Mesothelial cell of epicardium (in vitro differentiated cells): ENCODE results near the gene NHEJ1. TPM values are rescaled to one million over a fixed set of nuclear protein-coding genes. Genes with fewer than 3 reads are reported as not detected.

ENCODE experiments used
- DNase-seq, 2 experiments: peaks; one replicate each; pipeline ENCODE4 v3.0.0; 2021; ENCODE audit warnings: low spot score in 2 of 2; ENCODE audit not compliant: unreplicated experiment in 2 of 2
- H3K27ac Mint-ChIP-seq: 2 replicates; pipeline ENCODE4 v1.8.0; 2021; ENCODE audit warnings: mixed read lengths
- H3K27me3 Mint-ChIP-seq: 2 replicates; pipeline ENCODE4 v1.8.0; 2021; ENCODE audit warnings: low read depth, mixed read lengths
- H3K36me3 Mint-ChIP-seq: 2 replicates; pipeline ENCODE4 v1.8.0; 2021; ENCODE audit warnings: mixed read lengths
- H3K4me1 Mint-ChIP-seq: 2 replicates; pipeline ENCODE4 v1.8.0; 2021; ENCODE audit warnings: mixed read lengths
- H3K4me3 Mint-ChIP-seq: 2 replicates; pipeline ENCODE4 v1.8.0; 2021; ENCODE audit warnings: mild to moderate bottlenecking, moderate library complexity, mixed read lengths
- H3K9me3 Mint-ChIP-seq: 2 replicates; pipeline ENCODE4 v1.8.0; 2021; ENCODE audit warnings: mixed read lengths
- total RNA-seq: library from RNA; stranded (reverse); gene quantifications from 3 replicates; pipeline ENCODE4 v1.2.1, GENCODE V29; 2021
- TF ChIP-seq, protein P1 (sequence below): fragments of 200-600 bp; sonication (generic); IDR thresholded peaks from one replicate; pipeline ENCODE4 v1.5.0; 2021; ENCODE audit warnings: antibody characterized with exemption; ENCODE audit not compliant: unreplicated experiment

NHEJ1 gene
- total RNA-seq, 1 donor from 2014 or later, result 11.5 TPM

DNA sequence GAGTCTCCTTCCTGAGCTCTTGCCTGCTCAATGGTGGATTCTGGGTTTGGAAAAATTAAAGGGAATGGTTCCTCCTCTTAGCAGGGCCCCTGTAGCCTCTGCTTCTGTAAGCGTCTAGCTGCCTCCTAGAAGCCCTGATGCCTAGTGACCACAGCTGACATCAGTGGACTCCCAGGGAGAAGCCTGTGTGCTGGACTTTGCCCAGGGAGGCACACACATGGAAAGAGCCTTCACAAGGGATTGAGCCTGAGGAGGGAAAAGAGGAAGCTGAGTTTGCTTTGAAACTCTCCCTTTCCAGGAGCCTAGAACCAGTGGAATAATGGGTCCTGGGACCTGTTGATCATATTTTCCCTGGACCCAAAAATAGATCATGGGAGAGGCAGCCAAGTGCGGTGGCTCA is 117.9 kb downstream of the NHEJ1 start:
- H3K9me3 Mint-ChIP-seq, result no peaks in the 10 kb centered on the region
- TF ChIP-seq, protein P1, sequence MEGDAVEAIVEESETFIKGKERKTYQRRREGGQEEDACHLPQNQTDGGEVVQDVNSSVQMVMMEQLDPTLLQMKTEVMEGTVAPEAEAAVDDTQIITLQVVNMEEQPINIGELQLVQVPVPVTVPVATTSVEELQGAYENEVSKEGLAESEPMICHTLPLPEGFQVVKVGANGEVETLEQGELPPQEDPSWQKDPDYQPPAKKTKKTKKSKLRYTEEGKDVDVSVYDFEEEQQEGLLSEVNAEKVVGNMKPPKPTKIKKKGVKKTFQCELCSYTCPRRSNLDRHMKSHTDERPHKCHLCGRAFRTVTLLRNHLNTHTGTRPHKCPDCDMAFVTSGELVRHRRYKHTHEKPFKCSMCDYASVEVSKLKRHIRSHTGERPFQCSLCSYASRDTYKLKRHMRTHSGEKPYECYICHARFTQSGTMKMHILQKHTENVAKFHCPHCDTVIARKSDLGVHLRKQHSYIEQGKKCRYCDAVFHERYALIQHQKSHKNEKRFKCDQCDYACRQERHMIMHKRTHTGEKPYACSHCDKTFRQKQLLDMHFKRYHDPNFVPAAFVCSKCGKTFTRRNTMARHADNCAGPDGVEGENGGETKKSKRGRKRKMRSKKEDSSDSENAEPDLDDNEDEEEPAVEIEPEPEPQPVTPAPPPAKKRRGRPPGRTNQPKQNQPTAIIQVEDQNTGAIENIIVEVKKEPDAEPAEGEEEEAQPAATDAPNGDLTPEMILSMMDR, result no peak
- H3K4me1 Mint-ChIP-seq, result peaks cover 1% of the 10 kb centered on the region
- DNase-seq, result no peak
- no peaks in the 10 kb centered on the region for H3K36me3 Mint-ChIP-seq
- H3K27ac Mint-ChIP-seq, result no peak overlapping the region
- H3K27me3 Mint-ChIP-seq, result peaks cover 89% of the 10 kb centered on the region
- no peak overlapping the region for H3K4me3 Mint-ChIP-seq

DNA sequence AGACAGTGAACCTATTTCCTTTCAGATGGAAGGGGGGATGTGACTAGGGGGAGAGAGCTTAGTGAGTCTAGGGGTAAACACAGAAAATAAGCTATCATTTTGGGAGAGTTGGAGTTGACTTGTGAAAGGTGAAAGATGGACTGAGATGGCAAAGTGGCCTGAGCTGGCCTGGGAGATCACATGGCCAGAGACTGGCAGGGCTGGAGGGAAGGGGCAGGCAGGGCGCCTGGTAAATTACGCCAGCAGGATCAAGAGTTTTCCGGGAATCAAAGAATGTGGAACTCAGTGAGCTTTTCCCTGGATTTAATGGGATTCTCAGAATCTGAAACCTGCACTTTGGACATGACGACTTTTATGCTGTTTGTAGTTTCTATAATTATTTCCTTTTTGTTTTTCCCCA is 118.5 kb downstream of the NHEJ1 start:
- DNase-seq, result no peak
- Mint-ChIP-seq H3K9me3 (no peaks in the 10 kb centered on the region), H3K4me3 (no peak overlapping the region), H3K4me1 (peaks cover 1% of the 10 kb centered on the region), H3K36me3 (no peaks in the 10 kb centered on the region), H3K27me3 (peaks cover 89% of the 10 kb centered on the region), H3K27ac (no peak overlapping the region)
- TF ChIP-seq, protein P1, result no peak

DNA sequence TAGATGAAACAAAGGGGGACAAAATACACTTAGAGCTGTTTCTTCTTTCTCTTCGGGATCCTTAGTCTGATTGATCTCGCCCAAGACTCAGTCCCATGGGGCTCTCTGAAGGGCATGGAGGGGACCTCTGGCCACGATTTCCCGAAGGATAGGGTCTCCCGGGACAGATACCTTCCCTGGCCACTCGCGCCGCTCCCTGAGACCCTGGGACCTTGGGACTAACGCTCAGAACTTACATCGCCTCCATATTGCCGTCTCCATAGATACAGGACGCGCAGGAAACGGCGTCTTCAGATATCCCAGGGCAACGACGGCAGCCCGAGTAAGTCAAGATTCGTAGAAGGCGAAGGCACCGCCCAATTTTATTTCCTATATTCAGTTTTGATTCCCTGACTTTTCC is 119.4 kb downstream of the NHEJ1 start, which contains the start of gene CFAP65:
Gene CFAP65, minus strand, starts transcription at position 265 of the 400 bp plus-strand sequence. CDS start 2,468 bp downstream, outside the sequence.
- H3K36me3 Mint-ChIP-seq, result no peaks in the 10 kb centered on the region
- peak within 1 kb of the TSS; percentile 64 for H3K4me3 Mint-ChIP-seq
- TF ChIP-seq, protein P1, result no peak
- DNase-seq, result no peak
- no peak within 1 kb of the TSS for H3K27ac Mint-ChIP-seq
- H3K9me3 Mint-ChIP-seq, result no peaks in the 10 kb centered on the region
- peaks cover 90% of the 10 kb centered on the region for H3K27me3 Mint-ChIP-seq
- H3K4me1 Mint-ChIP-seq, result peaks cover 1% of the 10 kb centered on the region

DNA sequence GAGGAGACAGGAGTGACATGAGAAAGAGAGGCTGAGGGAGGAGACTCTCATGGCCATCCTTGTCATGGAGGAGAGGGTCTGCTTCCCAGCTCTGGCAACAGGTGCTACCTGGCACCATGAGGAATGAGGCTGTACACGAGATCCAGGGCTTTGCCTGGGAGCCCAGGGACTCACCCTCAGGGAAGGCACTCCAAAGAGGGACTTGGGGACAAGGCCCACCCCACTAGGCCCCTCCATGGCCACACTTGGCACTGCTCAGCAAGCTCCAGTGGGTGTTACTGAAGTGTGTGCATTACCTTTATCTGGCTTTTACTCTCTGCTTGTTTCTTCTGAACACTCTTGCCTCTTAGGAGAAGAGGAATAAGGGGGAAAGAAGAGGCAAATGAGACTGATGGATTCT is 122.0 kb downstream of the NHEJ1 start:
- Mint-ChIP-seq H3K9me3 (no peaks in the 10 kb centered on the region), H3K36me3 (no peaks in the 10 kb centered on the region), H3K27ac (no peak overlapping the region), H3K4me1 (peaks cover 1% of the 10 kb centered on the region), H3K27me3 (peaks cover 97% of the 10 kb centered on the region), H3K4me3 (no peak overlapping the region)
- TF ChIP-seq, protein P1, result no peak
- DNase-seq, result no peak

DNA sequence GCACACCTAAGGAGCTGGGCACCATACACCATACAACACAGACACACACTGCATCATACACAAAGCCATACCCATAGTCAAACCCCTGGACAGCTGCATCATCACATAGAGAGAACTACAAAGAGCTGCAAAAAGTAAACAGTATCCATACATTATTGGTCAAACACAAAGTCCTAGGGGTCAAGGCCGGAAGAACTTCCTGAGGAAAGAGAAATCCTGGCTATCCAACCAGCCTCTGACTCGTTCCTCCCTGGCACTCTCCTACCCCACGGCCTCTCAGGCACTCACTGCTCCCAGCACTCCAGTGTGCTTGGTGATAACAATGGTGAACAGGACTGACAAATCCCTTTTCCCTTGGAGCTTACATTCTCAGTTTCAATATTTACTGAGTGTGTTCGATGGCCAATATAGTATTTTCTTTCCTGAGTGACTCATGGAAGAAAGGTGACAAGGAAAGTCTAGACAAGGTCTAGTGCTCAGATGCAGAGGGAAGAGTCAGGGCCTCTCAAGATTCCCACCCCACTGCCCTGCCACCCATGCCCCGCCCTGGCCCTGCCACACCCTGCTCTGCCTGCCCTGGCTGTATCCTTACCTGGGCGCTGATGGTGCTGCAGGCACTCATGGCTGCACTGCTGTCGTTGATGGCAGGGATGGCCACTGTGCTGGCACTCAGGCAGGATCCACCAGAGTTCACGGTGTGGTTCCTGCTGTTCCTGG is 122.7 kb downstream of the NHEJ1 start:
- TF ChIP-seq, protein P1, result no peak
- H3K9me3 Mint-ChIP-seq, result no peaks in the 10 kb centered on the region
- no peaks in the 10 kb centered on the region for H3K36me3 Mint-ChIP-seq
- DNase-seq, result no peak
- peaks cover 1% of the 10 kb centered on the region for H3K4me1 Mint-ChIP-seq
- peaks cover 97% of the 10 kb centered on the region for H3K27me3 Mint-ChIP-seq
- H3K27ac Mint-ChIP-seq, result no peak overlapping the region
- H3K4me3 Mint-ChIP-seq, result no peak overlapping the region
